Prostate gland (tissue), 2 donors: Measurements from ENCODE around the gene SPECC1.

ENCODE experiments used
- POLR2A ChIP-seq: fragments of 450-650 bp; IDR thresholded peaks from one replicate; pipeline ENCODE4 v1.6.1; 2016; ENCODE audit warnings: antibody characterized with exemption, mild to moderate bottlenecking
- POLR2AphosphoS5 ChIP-seq: sonication (generic); formaldehyde crosslinking; IDR thresholded peaks from one replicate; pipeline ENCODE4 v1.6.1; 2017; ENCODE audit warnings: antibody characterized with exemption
- TF ChIP-seq, protein P1 (sequence below), 4 experiments: fragments of 200-600 bp in 2 of 4; fragments of 450-650 bp in 2 of 4; sonication (generic) in 2 of 4; IDR thresholded peaks; 1 replicate in 3 of 4; 2 replicates in 1 of 4; pipeline ENCODE4 v1.5.1; 2016 to 2019; ENCODE audit warnings: antibody characterized with exemption in 4 of 4, mild to moderate bottlenecking in 2 of 4, moderate library complexity in 2 of 4

DNA sequence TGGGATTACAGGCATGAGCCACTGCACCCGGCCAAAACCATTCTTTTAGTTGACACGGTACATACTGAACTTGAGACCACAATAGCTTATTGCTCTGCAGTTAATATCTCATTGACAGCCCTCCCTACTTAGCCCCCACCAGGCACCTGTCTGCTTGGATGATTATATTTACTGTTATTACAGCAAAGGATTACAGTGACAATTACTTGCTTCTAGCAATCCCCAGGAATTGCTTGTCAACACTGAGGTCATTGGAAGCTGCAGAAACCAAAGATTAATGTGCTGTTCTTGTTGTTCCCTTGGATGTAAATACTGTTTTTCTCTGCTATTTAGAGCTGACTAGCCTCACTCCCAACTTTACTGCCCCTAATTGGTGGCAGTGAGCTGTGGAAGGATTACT is 247.0 kb downstream of the SPECC1 start:
- TF ChIP-seq, protein P1, sequence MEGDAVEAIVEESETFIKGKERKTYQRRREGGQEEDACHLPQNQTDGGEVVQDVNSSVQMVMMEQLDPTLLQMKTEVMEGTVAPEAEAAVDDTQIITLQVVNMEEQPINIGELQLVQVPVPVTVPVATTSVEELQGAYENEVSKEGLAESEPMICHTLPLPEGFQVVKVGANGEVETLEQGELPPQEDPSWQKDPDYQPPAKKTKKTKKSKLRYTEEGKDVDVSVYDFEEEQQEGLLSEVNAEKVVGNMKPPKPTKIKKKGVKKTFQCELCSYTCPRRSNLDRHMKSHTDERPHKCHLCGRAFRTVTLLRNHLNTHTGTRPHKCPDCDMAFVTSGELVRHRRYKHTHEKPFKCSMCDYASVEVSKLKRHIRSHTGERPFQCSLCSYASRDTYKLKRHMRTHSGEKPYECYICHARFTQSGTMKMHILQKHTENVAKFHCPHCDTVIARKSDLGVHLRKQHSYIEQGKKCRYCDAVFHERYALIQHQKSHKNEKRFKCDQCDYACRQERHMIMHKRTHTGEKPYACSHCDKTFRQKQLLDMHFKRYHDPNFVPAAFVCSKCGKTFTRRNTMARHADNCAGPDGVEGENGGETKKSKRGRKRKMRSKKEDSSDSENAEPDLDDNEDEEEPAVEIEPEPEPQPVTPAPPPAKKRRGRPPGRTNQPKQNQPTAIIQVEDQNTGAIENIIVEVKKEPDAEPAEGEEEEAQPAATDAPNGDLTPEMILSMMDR (IDR thresholded peaks at IDR 0.05): no peak
- TF ChIP-seq POLR2A (no peak), POLR2AphosphoS5 (no peak)
